Duodenal mucosa (tissue), 2 donors: Measurements from ENCODE around the gene SAE1.

Source experiments
- H3K27ac ChIP-seq: one replicate; pipeline ENCODE4 v1.7.0; 2013; ENCODE audit warnings: low read depth, low read length
- H3K27me3 ChIP-seq, 2 donors: one replicate each; pipeline ENCODE4 v1.7.0; 2013; ENCODE audit warnings: low read length in 2 of 2, control low read depth in 1 of 2; ENCODE audit not compliant: insufficient read depth in 2 of 2, control insufficient read depth in 1 of 2
- H3K36me3 ChIP-seq, 2 donors: one replicate each; pipeline ENCODE4 v1.7.0; 2013; ENCODE audit warnings: low read length in 2 of 2, control low read depth in 1 of 2; ENCODE audit not compliant: insufficient read depth in 2 of 2, control insufficient read depth in 1 of 2
- H3K4me1 ChIP-seq, 2 donors: one replicate each; pipeline ENCODE4 v1.7.0; 2013; ENCODE audit warnings: low read length in 2 of 2, control low read depth in 1 of 2; ENCODE audit not compliant: insufficient read depth in 2 of 2, control insufficient read depth in 1 of 2
- H3K4me3 ChIP-seq, 2 donors: one replicate each; pipeline ENCODE4 v1.7.0; 2013; ENCODE audit warnings: low read length in 2 of 2, low read depth in 1 of 2
- H3K9ac ChIP-seq, 2 donors: one replicate each; pipeline ENCODE4 v1.7.0; 2013; ENCODE audit warnings: low read length in 2 of 2, low read depth in 1 of 2
- H3K9me3 ChIP-seq, 2 donors: one replicate each; pipeline ENCODE4 v1.7.0; 2013; ENCODE audit warnings: low read length in 2 of 2, control low read depth in 1 of 2; ENCODE audit not compliant: control insufficient read depth in 1 of 2

Gene SAE1

GRCh38 chr19:47104680-47105079 lies 26.0 kb upstream of the SAE1 start:
- H3K9ac ChIP-seq = no peak overlapping the region
- peaks cover 0 to 16% of the 10 kb centered on the region in 2 donors for H3K36me3 ChIP-seq
- no peak overlapping the region for H3K27ac ChIP-seq
- peaks cover 33 to 70% of the 10 kb centered on the region in 2 donors for H3K4me1 ChIP-seq
- no peaks in the 10 kb centered on the region for H3K27me3 ChIP-seq
- no peak overlapping the region for H3K4me3 ChIP-seq
- no peaks in the 10 kb centered on the region for H3K9me3 ChIP-seq

GRCh38 chr19:47105874-47106273 lies 24.8 kb upstream of the SAE1 start:
- Histone ChIP-seq H3K4me1 (peaks cover 35 to 70% of the 10 kb centered on the region in 2 donors), H3K9me3 (no peaks in the 10 kb centered on the region), H3K27me3 (no peaks in the 10 kb centered on the region), H3K4me3 (no peak overlapping the region), H3K27ac (no peak overlapping the region), H3K9ac (peak overlapping the region in 1 of 2 donors; percentile 20), H3K36me3 (peaks cover 0 to 12% of the 10 kb centered on the region in 2 donors)

GRCh38 chr19:47106821-47107201 lies 23.8 kb upstream of the SAE1 start:
- peak overlapping the region in 1 of 2 donors; percentile 20 for H3K9ac ChIP-seq

GRCh38 chr19:47107202-47107952 lies 23.3 kb upstream of the SAE1 start:
- H3K27ac ChIP-seq = peak overlapping the region; percentile 47
- H3K4me1 ChIP-seq = peaks cover 35 to 64% of the 10 kb centered on the region in 2 donors
- H3K9me3 ChIP-seq = no peaks in the 10 kb centered on the region
- H3K4me3 ChIP-seq = peak overlapping the region; percentile 1 to 3
- peaks cover 0 to 12% of the 10 kb centered on the region in 2 donors for H3K36me3 ChIP-seq
- H3K9ac ChIP-seq = peak overlapping the region; percentile 4 to 100
- no peaks in the 10 kb centered on the region for H3K27me3 ChIP-seq

More at GRCh38 chr19:47106821-47107201, 23.8 kb upstream of the SAE1 start:
- Histone ChIP-seq H3K4me1 (peaks cover 35 to 70% of the 10 kb centered on the region in 2 donors), H3K9me3 (no peaks in the 10 kb centered on the region), H3K36me3 (peaks cover 0 to 12% of the 10 kb centered on the region in 2 donors), H3K4me3 (peak overlapping the region; percentile 1 to 3), H3K27me3 (no peaks in the 10 kb centered on the region), H3K27ac (peak overlapping the region; percentile 43)

- no peaks in the 10 kb centered on the region for H3K27me3 ChIP-seq
- no peak overlapping the region for H3K4me3 ChIP-seq
- H3K4me1 ChIP-seq = peaks cover 35 to 58% of the 10 kb centered on the region in 2 donors
- no peaks in the 10 kb centered on the region for H3K9me3 ChIP-seq
- peaks cover 0 to 12% of the 10 kb centered on the region in 2 donors for H3K36me3 ChIP-seq
- peak overlapping the region in 1 of 2 donors; percentile 100 for H3K9ac ChIP-seq
- H3K27ac ChIP-seq = peak overlapping the region; percentile 47
Observed at GRCh38 chr19:47107953-47108746, 22.5 kb upstream of the SAE1 start.

GRCh38 chr19:47109177-47109540 lies 21.5 kb upstream of the SAE1 start:
- Histone ChIP-seq H3K9ac (peak overlapping the region; percentile 95 to 100), H3K4me1 (peaks cover 38 to 64% of the 10 kb centered on the region in 2 donors), H3K9me3 (no peaks in the 10 kb centered on the region), H3K27me3 (no peaks in the 10 kb centered on the region), H3K36me3 (peaks cover 0 to 12% of the 10 kb centered on the region in 2 donors), H3K27ac (peak overlapping the region; percentile 100), H3K4me3 (peak overlapping the region; percentile 89 to 98)

- H3K4me1 ChIP-seq = peaks cover 39 to 60% of the 10 kb centered on the region in 2 donors
- peak overlapping the region; percentile 89 to 98 for H3K4me3 ChIP-seq
- peaks cover 0 to 7% of the 10 kb centered on the region in 2 donors for H3K36me3 ChIP-seq
- peak overlapping the region; percentile 95 to 100 for H3K9ac ChIP-seq
- no peaks in the 10 kb centered on the region for H3K9me3 ChIP-seq
- H3K27ac ChIP-seq = peak overlapping the region; percentile 100
- no peaks in the 10 kb centered on the region for H3K27me3 ChIP-seq
Observed at GRCh38 chr19:47109541-47110375, 20.9 kb upstream of the SAE1 start.

GRCh38 chr19:47110521-47111005 lies 20.1 kb upstream of the SAE1 start:
- peak overlapping the region; percentile 95 to 100 for H3K9ac ChIP-seq
- H3K4me3 ChIP-seq = peak overlapping the region; percentile 89 to 98
- H3K4me1 ChIP-seq = peaks cover 39 to 52% of the 10 kb centered on the region in 2 donors

GRCh38 chr19:47111006-47111621 lies 19.5 kb upstream of the SAE1 start:
- Histone ChIP-seq H3K9ac (peak overlapping the region; percentile 95 to 100), H3K9me3 (no peaks in the 10 kb centered on the region), H3K4me1 (peaks cover 35 to 46% of the 10 kb centered on the region in 2 donors), H3K4me3 (peak overlapping the region; percentile 89 to 98), H3K27me3 (no peaks in the 10 kb centered on the region), H3K27ac (peak overlapping the region; percentile 100), H3K36me3 (no peaks in the 10 kb centered on the region)

More at GRCh38 chr19:47110521-47111005, 20.1 kb upstream of the SAE1 start:
- Histone ChIP-seq H3K36me3 (peaks cover 0 to 2% of the 10 kb centered on the region in 2 donors), H3K27ac (peak overlapping the region; percentile 100), H3K9me3 (no peaks in the 10 kb centered on the region), H3K27me3 (no peaks in the 10 kb centered on the region)
